ENCODE data around the gene ERG. TPM values are rescaled to one million over a fixed set of nuclear protein-coding genes. Genes with fewer than 3 reads are reported as not detected.
A peak's percentile ranks its signal among the peaks of the same experiment; 100 is the strongest.

The ERG gene
- polyA plus RNA-seq, 1 of the 3 experiments (the other 2 are of a cell fraction): not detected

GRCh38 chr21:38443110-38443509 is 55.2 kb downstream of the ERG start (continued):
- TF ChIP-seq REST (IDR thresholded peaks at IDR 0.05; ENCODE audit: low read depth, low read length) (no peak), NRF1 (IDR thresholded peaks at IDR 0.05; ENCODE audit: low read depth, low read length) (no peak), USF1 (IDR thresholded peaks at IDR 0.05; ENCODE audit: borderline replicate concordance, low read depth) (no peak), GABPA (IDR thresholded peaks at IDR 0.05; ENCODE audit: low read depth) (no peak), JUND (IDR thresholded peaks at IDR 0.05) (no peak), RXRA (IDR thresholded peaks at IDR 0.05; ENCODE audit: borderline replicate concordance, low read depth) (no peak), RFX5 (IDR thresholded peaks at IDR 0.05; ENCODE audit: low read length) (no peak), TCF12 (IDR thresholded peaks at IDR 0.05) (no peak), CTCF (IDR thresholded peaks at IDR 0.05) (no peak), PBX3 (IDR thresholded peaks at IDR 0.05) (no peak)

GRCh38 chr21:38441153-38441552 is 57.1 kb downstream of the ERG start:
- Histone ChIP-seq H3K4me3 (ENCODE audit: low read depth in 2 of 2, low read length in 1 of 2) (no peak overlapping the region), H3K9me2 (no peaks in the 10 kb centered on the region), H3K4me2 (peak overlapping the region; percentile 19; the same call in 1 of the 2 replicates), H3K9ac (peak overlapping the region; percentile 6; the same call in 1 of the 2 replicates), H2AFZ (ENCODE audit: low read depth) (peak overlapping the region; percentile 52; the same call in 1 of the 2 replicates), H3K4me1 (ENCODE audit: control insufficient read depth in 1 of 2, insufficient read depth in 2 of 2, low read depth in 1 of 2, low read length in 1 of 2) (peaks cover 17 to 26% of the 10 kb centered on the region in 2 experiments; a peak in 3 of 4 replicates), H3K27me3 (ENCODE audit: insufficient read depth) (no peaks in the 10 kb centered on the region), H3K27ac (ENCODE audit: low read depth in 2 of 2, low read length in 1 of 2) (peak overlapping the region in 1 of 2 experiments; percentile 93; a peak in 3 of 4 replicates), H3K36me3 (replicated peaks in 1 of 2; ENCODE audit: control insufficient read depth in 1 of 2, insufficient read depth in 2 of 2, low read length in 1 of 2) (no peaks in the 10 kb centered on the region), H3F3A (replicated peaks; ENCODE audit: insufficient read depth) (peaks cover 26% of the 10 kb centered on the region), H3K9me3 (no peaks in the 10 kb centered on the region), H3K79me2 (ENCODE audit: insufficient read depth) (no peaks in the 10 kb centered on the region), H4K20me1 (ENCODE audit: insufficient read depth) (no peaks in the 10 kb centered on the region)
- CTCF ChIA-PET: no interaction called here
- 47% methylated on average over 2 of the region's 2 CpGs for WGBS (ENCODE audit: low lambda C conversion rate)
- POLR2A ChIA-PET: no interaction called here
- no peak for DNase-seq
- TF ChIP-seq SMC3 (IDR thresholded peaks at IDR 0.05; ENCODE audit: low read depth, low read length): no peak
- no peak for TF ChIP-seq USF1 (IDR thresholded peaks at IDR 0.05; ENCODE audit: borderline replicate concordance, low read depth)
- TF ChIP-seq TAF1 (IDR thresholded peaks at IDR 0.05; ENCODE audit: borderline replicate concordance, low read depth, low read length): no peak
- no peak for TF ChIP-seq RAD21 (IDR thresholded peaks at IDR 0.05; ENCODE audit: low read length)
